Astrocyte of the hippocampus (primary cell): ENCODE data around the gene G6PD.
"Not testable (repeated sequence)": the region's sequence is repeated elsewhere in the genome, so short reads cannot be mapped to it uniquely, and the experiment has no call there.

Experiments
- DNase-seq: peaks from one replicate; pipeline ENCODE4 v3.0.0; 2011; ENCODE audit warnings: low read depth, low spot score

G6PD gene

DNA sequence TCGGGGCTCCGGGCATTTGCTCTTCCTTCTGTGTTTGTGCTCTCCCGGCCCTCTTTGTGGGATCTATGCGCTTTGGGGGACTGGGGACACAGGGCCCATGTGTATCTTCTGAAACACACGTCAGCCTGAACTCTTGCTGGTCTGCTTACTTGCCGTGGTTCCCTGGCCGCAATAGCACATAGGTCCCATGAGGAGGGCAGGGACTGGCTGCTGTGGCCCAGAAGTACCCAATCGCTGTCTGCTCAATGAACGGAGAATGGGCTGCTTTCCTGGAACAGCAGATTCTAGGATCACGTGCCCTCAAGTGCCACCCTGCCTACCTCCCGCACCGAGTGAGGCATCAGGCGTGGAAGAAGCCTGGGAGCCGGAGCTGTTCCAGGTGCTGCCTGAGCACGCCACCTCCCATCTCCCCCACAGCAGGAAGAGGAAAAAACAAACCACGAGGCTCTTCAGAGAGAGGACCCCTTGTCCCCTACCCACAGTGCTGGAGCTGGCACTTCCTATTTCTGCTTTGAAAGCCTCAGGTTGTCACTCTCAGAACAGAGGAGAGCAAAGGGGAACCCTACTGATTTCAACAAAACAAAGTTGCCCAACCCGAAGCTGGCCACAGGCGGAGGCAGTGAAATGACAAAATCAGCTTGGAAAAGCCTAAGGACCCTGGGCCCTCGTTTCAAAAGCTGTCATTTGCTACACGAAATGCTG, 3.8 kb downstream of the G6PD start:
- no peak for DNase-seq

DNA sequence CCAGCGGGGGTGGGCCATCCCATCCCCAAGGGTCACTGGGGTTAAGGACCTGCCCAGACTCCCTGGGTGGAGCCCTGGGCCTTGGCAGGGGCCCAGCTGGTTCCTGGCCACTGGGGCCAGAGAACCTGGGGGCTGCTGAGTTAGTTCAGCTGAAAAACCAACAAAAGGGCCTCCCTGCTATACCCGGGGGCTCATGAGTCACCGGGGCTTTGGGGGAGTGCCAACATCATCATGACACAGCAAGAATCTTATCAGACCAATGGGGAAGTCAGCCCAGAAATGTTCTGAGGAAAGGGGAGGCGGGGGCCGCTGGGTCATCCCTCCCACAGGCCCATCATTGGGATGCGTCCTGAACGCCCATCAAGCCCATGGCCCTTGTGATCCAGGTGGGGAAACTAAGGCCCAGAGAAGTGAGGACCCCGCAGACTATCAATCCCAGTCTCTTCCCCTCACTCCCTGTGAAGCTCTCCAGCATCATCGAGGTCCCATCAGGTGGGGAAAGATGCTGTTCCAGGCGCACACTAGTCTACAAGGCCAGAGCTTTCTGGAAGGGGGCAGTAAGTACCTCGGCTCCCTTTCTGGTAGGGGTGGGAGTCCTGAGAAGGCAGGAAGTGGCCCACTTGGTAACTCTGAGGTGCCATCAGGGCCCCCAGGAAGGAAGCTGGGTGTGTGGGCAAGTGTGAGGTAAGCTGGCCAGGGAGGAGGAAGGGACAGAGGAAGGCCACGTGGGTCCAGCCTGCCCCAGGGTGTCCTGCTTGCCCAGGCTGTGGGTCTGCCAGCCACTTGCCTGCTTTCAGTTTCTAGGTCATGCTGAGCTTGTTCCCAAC, 4.5 kb downstream of the G6PD start:
- peak; percentile 92 for DNase-seq

DNA sequence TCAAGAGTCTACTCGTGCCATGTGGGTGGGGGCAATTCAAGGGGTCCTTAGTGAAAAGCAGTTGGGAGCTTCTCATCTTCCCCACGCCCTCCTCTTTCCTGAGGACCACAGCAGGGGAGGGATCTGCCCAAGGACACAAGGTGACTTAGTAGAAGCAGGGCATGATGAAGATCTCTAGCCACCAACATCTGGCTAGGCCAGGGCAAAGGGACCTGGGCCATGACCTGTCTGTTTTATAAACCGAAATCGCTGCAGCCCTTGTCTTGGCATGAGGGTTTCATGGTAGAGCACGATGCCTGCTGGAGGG, 5.1 kb downstream of the G6PD start:
- no peak for DNase-seq

DNA sequence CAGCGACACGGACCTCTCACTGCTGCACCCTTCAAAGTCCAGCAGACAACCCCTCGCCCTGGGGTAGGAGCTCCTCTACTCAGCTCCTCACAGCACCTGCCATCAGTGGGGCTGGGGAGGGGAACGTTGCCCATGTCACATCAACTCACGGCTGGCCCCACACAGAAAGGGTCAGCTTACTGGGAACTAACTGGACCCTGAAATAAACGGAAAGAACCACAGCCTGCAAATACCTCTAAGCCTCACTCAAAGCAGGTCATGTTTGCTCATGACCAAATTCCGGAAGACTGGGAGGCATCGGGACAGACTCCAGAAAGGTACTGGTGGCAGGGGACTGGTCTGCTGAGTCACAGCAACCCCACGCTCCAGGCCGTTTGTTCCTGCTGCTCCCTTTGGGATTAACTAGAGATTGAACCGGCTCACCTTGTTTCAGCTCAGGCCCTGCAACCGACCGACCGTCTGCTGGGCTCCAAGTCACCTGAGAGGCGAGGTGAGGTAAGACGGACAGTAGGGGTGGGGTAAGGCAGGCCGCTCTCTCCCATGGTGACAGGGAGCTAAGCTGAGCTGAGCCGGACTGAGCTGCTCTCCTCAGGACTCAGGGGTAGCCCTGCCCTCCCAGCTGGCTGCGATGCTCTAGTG, 5.6 kb downstream of the G6PD start:
- DNase-seq = peak; percentile 50

DNA sequence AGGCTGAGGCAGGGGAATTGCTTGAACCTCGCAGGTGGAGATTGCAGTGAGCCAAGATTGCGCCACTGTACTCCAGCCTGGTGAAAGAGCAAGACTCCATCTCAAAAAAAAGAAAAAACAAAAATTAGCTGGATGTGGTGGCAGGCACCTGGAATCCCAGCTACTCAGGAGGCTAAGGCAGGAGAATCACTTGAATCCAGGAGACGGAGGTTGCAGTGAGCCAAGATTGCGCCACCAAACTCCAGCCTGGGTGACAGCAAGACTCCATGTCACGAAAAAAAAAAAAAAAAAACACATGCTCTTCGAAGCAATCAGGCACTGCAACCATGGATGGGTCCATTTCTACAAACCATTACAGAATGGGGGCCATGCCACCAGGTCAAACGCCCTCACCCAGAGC, 6.3 kb downstream of the G6PD start:
- not testable (repeated sequence) for DNase-seq

DNA sequence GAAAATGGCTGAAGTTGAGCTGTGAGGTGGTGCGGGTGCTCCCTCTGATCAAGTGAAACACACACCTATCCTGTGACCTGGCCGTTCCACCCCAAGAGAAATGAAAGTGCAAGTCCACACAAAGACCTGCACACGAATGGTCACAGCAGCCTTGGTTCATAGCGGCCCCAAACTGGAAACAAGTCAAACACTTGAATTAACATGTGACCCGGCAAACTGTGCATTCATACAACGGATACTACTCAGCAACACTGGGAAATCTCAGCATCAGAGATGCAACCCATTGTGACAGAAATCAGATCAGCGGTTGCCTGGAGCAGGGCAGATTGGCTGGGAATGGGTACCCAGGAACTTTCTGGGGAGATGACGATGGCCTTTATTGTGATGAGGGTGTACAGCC, 7.6 kb downstream of the G6PD start:
- DNase-seq = no peak

DNA sequence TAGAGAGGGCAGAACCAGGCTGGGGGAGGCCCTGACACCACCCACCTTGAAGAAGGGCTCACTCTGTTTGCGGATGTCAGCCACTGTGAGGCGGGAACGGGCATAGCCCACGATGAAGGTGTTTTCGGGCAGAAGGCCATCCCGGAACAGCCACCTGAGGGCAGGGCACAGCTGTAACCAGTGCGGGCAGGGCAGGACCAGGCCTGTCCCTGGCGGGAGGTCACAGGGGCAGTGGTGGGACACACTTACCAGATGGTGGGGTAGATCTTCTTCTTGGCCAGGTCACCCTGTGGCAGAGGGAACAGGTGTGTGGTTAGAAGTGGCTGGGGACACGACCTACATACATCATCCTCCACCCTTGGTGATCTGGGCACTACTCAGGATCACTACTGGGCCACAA, 10.8 kb downstream of the G6PD start:
- DNase-seq = no peak

DNA sequence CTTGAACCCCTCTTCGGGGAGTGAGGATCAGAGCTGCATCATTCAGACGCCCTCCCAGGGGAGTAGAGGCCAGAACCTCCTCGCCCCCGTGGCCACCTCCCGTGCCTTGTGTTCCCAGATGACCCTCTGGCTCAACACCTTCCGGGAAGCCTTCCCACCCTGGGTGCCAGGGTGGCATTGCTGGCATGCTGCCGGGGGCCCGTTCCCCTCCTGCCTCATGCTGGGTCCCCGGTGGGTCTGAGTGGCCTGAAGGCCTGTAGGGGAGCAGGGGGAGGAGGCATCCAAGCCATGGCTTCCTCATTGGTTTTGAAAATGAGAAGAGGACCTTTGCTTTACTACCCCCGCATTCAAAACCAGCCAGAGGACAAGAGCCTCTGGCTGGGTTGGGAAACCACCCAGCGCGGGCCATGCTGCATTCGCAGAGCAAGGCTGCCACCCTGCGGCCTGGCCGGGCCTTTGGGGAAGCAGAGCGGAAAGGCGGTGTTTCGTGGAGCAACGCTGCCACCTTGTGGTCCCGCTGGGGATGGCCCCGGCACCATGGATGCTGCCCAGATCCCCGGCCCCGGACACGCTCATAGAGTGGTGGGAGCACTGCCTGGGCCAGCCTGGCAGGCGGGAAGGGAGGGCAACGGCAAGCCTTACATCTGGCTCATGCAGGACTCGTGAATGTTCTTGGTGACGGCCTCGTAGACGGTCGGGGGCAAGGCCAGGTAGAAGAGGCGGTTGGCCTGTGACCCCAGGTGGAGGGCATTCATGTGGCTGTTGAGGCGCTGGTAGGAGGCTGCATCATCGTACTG, 11.9 kb downstream of the G6PD start:
- peak; percentile 90 for DNase-seq

DNA sequence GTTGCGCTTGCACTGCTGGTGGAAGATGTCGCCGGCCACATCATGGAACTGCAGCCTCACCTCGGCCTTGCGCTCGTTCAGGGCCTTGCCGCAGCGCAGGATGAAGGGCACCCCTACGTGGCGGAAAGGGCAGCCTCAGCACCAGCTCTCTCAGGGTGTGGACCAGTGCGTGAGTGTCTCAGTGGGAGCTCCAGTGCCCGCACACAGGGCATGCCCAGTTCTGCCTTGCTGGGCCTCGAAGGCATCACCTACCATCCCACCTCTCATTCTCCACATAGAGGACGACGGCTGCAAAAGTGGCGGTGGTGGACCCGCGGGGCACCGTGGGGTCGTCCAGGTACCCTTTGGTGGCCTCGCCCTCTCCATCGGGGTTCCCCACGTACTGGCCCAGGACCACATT, 14.0 kb downstream of the G6PD start:
- DNase-seq = no peak

DNA sequence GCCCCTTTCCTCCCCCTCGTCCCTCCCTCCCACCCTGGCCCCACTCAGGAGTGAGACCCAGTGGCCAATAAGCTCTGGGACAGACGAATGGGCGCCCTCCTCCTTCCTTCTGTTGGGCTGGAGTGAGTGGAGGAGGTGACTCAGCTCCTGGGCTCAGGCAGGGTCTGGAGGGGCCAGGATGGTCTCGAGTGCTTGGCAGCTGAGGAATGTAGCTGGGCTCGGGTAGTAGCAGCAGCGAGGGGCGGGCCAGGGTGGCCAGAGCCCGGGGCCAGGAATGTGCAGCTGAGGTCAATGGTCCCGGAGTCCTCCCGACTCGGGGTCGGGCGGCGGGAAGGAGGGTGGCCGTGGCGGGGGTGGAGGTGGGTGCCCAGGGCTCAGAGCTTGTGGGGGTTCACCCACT, 15.0 kb downstream of the G6PD start:
- DNase-seq = peak; percentile 88

DNA sequence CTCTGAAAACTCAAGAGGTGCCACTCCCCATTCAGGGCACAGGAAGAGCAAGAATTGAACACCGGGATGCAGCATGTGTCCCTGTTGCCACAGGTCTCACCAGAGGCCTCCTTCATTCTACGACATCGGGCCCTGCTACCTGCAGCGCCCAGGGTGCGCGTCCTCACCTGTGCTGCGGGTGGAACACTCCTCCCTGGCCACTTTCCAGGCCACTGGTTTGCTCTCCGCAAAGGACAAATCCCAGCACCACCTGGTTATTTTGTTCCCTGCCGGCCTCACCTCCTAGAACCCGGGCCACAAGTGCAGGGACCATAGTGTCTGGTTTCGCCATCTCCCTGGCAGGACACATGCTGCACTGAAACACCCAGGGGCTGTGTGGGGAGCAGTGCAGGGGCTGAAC, 16.4 kb downstream of the G6PD start:
- DNase-seq = no peak

DNA sequence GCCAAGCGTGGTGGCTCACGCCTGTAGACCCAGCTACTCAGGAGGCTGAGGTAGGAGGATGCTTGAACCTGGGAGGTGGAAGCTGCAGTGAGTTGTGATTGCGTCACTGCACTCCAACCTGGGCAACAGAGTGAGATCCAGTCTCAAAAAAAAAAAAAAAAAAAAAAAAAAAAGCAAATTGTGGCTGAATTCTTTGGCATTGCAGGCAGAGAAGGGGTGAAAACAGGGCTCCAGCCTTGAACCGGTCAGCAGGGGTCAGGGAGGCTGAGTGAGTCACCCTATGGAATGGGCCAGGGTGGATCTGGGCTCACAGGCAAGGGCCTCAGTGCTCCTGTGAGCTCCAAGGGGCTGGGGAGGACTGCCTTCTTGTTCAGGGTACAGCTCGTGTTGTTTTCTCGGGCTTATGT, 17.4 kb downstream of the G6PD start:
- DNase-seq = no peak

DNA sequence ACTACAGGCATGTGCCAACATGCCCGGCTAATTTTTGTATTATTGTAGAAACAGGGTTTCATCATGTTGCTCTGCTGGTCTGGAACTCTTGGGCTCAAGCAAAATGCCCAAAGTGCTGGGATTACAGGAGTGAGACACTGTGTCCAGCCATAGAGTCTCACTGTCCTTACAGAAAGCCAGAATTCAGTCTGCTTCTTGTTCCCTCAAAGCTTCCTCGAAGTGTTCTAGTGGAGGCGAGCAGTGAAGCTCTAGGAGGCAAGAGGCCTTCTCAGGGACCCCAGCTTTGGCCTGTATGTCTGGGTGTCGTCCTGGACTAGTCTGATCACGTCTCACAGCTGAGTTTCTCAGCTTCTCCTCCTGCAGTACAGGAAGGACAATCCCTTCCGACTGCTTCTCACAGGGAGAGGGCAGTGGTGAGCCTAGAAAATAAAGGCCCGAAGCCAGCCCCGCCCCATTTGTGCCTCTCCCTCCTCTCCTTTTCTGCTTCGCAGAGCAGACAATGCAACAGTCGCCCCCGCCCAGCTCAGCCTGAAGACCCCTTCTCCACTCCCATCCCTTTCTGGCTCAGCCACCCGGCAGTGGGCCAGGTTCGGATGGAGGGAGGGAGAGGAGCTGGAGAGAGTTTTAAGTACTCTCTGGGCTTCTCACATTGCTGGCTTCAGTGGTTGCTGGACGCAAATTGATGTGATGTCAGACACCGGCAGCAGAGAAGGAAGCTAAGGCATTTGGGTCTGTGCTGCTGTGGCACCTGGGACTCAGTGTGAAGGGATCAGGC, 19.6 kb downstream of the G6PD start:
- peak; percentile 84 for DNase-seq

DNA sequence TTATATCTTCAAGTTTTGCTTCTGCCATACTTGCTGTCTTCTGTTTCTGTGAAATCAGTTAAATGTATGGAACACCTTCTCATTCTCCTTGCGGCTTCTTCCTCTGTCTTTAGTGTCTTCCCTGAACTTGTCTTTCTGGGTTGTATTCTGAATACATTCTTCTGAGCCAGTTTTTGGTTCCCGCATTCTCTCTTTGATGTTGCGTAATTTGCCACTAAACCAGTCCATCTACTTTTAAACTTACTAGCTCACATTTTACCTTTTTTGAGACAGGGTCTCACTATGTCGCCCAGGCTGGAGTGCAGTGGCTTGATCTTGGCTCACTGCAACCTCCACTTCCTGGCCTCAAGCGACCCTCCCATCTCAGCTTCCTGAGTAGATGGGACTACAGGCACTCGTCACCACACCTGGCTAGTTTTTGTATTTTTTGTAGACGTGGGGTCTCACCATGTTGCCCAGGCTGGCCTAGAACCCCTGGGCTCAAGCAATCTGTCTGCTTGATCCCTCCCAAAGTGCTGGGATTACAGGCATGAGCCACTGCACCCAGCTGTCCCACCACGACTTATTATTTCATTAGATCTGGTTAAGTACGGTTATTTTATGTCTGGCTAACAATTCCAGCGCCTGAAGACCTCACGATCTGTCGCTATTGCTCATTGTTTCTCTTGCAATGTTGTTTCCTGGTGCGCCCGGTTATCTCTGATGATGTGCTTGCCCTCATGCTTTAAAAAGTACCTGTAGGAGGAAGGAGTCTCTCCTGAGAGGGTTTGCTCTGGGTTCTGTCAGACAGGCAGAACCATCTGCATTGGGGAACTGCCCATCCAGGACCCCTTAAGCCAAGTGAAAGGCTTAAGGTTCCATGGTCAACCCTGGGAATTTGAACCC, 20.8 kb downstream of the G6PD start:
- no peak for DNase-seq

DNA sequence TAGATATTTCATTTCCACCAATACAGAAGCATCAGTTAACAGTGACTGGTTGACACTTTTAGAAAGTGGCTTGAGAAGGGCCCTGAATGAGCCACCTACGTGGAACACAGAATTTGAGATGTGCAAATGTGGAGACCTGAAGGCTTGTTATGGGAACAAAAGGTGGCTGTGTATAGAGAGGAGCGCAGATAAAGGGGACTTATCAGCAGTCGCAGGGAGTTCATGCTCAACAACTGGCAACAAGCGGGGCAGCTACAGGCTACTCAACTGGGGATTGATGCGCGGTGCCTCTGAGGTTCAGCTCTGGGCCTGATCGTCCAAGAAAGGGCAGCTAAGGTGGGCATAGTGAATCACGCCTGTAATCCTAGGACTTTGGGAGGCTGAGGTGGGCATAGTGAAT, 27.3 kb downstream of the G6PD start:
- DNase-seq = no peak

DNA sequence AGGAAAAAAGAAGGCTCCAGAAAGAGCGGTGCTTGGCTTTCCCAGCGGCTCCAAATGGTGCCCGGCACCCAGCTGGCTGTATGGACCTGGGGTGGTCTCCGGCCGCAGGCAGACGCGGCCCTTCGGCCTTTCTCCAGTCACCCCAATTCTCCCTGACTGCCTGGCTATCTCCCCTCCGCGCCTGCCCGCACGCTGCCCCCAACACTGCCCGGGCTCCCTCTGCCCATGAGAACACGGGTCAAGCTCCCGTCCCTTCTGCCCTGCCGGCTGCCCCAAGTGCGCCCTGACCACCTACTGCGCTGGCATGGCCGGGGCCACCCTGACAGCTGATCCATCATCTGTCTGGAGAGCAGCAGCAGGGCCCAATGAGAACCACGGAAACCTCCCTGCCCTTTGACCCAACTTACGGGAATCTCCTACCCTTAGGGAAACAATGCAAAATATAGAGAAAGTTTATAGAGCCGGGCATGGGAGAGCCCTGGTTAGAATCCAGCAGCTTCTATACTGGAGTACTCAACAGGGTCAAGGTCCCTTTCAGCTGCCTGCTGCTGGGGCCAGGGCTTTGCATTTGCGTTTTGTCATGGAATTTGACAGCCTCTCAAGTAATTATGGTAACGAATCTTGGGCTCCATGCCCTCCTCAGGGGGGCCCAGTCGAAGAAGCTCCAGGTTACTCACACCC, 29.4 kb downstream of the G6PD start:
- DNase-seq = no peak

DNA sequence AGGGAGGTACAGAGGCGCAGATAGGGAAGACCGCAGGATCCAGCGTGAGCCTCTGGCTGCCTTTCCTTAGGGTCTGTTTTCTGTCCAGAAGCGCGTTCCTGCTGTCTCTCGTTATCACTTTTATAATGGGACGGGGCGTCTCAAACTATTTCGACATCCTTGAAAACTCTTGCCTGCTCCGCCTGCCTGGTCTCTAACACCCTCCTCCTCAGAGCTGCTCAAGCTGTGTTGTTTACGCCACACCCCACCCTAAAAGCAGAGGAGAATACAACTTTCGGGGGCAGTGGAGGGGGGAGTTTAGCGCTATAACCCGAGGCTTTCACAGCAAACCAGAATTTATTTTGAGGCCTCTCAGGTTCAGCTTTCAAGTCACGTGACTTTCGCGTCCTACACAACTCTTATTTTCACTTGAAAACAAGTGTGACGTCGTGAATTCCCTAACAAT, 30.0 kb downstream of the G6PD start:
- peak; percentile 65 for DNase-seq

DNA sequence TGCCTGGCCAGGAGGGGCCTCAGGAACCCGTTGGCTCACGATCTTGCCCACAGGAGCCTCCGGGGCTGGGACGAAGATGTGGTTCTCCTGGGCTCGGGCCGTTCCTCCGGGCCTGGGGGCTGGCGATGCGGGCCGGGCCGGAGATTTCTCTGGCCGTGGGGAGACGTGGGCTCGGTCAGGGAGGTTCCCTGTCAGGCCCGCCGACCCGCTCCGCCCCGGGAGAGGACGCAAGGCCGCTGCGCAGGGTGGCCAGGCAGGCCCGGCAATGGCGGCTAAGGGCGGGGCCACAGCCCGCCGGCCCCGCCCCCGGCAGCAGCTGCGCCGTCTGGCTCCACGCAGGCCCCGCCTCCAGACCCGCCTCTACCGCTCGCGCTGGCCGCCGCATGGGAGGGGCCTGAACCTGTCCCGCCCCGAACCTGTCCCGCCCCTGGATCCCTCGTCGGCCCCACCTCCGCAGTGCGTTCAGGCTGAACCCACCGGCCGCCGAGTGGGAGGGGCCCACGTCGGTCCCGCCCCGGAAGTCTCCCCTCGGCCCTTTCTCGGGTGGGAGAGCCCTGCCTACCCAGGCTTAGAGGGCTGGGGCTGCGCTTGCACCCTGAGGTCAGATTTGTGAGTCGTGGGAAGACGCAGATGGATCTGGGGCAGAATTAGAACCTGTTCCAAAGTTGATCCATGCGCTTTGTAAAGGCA, 30.5 kb downstream of the G6PD start, which contains the start of gene FAM3A:
Gene FAM3A (minus strand): TSS at position 267 of the 690 bp plus-strand sequence. CDS start 460 bp downstream, outside the sequence.
- peak; percentile 95 for DNase-seq
